GM18517 (cell line): ENCODE results near the gene PRKAR2B.
A peak's percentile ranks its signal among the peaks of the same experiment; 100 is the strongest.
"Not testable (repeated sequence)": the region's sequence is repeated elsewhere in the genome, so short reads cannot be mapped to it uniquely, and the experiment has no call there.

Experiments used
- ATAC-seq: cut with Tn5 transposase; IDR thresholded peaks from one replicate; pipeline ENCODE4 v1.9.1; 2021; ENCODE audit warnings: mild to moderate bottlenecking, moderate library complexity; ENCODE audit not compliant: unreplicated experiment

PRKAR2B gene

GRCh38 chr7:107151538-107151937 is 107.0 kb downstream of the PRKAR2B start:
- ATAC-seq, result no peak

- no peak for ATAC-seq
Measured at GRCh38 chr7:107152011-107152410, 107.5 kb downstream of the PRKAR2B start.

GRCh38 chr7:107154826-107155225 is 110.3 kb downstream of the PRKAR2B start:
- ATAC-seq, result no peak

GRCh38 chr7:107155726-107156125 is 111.2 kb downstream of the PRKAR2B start:
- ATAC-seq, result not testable (repeated sequence)

- no peak for ATAC-seq
Measured at GRCh38 chr7:107157091-107157490, 112.6 kb downstream of the PRKAR2B start.

- ATAC-seq, result no peak
Measured at GRCh38 chr7:107158028-107158427, 113.5 kb downstream of the PRKAR2B start.

GRCh38 chr7:107160389-107160788 is 115.9 kb downstream of the PRKAR2B start:
- ATAC-seq, result no peak

GRCh38 chr7:107161415-107161814 is 116.9 kb downstream of the PRKAR2B start:
- no peak for ATAC-seq

- ATAC-seq, result no peak
Measured at GRCh38 chr7:107162475-107162874, 118.0 kb downstream of the PRKAR2B start.

- ATAC-seq, result no peak
Measured at GRCh38 chr7:107164092-107164491, 119.6 kb downstream of the PRKAR2B start.

- ATAC-seq, result no peak
Measured at GRCh38 chr7:107165341-107165740, 120.8 kb downstream of the PRKAR2B start.

- ATAC-seq, result no peak
Measured at GRCh38 chr7:107166736-107167426, 122.4 kb downstream of the PRKAR2B start.

GRCh38 chr7:107167483-107168232 is 123.2 kb downstream of the PRKAR2B start:
- no peak for ATAC-seq

- peak; percentile 93 for ATAC-seq
Measured at GRCh38 chr7:107168233-107169119, 124.0 kb downstream of the PRKAR2B start, which contains the start of gene HBP1. Gene HBP1, plus strand, starts transcription at chr7:107169003. Its CDS starts 10,891 bp downstream, at chr7:107179894.

GRCh38 chr7:107169120-107170050 is 124.9 kb downstream of the PRKAR2B start:
- ATAC-seq, result peak; percentile 21

- ATAC-seq, result no peak
Measured at GRCh38 chr7:107170051-107170915, 125.8 kb downstream of the PRKAR2B start.

- no peak for ATAC-seq
Measured at GRCh38 chr7:107171496-107171895, 127.0 kb downstream of the PRKAR2B start.

GRCh38 chr7:107172276-107173032 is 127.9 kb downstream of the PRKAR2B start:
- ATAC-seq, result no peak
